Stimulated activated CD8-positive, alpha-beta memory T cell treated with anti-CD3 and anti-CD28 coated beads, Interleukin-4, amount 100 ng/mL, for 48 hours (primary cell): ENCODE results near the gene SMAD3.

Source experiments
- DNase-seq: peaks from one replicate; pipeline ENCODE4 v3.0.0-alpha.2; 2020

The SMAD3 gene

DNA sequence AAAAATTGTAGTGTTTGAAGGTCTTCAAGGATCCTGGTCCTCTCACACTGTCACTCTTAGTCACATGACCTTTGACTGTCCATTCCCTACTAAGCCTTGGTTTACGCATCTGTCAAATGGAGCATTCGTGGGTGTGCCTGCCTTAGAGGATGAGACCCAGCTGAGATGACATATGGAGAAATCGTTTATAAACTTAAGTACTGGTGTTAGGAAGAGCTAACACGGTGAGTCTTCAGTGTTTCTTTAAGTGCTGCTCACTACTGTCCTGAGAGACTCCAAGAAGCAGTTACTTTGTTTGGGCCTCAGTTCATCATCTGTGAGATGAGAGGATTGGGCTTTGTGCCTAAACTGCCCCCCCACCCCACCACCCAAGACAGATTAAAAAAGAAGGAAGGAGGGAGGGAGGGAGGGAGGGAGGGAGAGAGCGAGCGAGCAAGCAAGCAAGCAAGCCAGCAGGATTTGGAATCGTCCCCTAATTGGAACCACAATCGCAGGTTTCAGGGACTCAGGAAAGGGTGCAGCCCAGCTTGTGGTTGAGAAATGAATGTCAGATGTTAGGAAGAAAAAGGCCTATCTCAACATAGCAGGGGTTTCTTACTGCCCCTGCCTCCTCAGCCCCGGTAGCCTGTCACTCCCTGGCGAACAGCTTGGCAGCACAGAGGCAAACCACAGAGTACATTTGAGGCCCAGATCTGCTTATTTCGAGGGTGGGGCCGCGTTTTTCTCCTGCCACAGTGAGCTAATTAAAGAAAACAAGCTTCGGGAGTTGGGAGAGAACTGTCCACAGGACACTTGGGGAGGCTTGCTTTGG is 32.7 kb downstream of the SMAD3 start:
- peak; percentile 56 for DNase-seq

DNA sequence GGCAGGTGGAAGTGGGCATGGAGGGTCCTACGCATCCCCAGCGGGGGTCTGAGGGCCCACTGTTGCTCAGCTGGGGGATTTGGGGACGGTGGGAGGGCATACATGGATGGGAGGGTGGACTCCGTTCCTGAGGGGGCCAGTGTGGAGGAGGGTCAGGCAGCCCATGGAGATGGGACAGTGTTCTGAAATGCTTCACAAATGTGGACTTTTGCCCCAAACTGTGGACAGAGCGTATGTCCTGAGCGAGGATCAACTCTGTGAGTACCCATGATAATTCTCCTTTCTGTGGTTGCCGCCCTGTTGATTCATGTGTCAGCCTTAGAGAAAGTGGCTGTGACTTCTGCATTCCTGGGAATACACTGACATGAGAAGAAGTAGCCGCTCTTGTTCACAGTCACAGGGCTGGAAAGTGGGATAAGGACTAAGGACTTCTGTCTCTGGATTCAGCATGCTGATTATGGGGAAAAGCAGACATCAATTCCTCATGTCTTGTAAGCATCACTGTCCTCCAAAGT is 33.4 kb downstream of the SMAD3 start:
- DNase-seq, result no peak

DNA sequence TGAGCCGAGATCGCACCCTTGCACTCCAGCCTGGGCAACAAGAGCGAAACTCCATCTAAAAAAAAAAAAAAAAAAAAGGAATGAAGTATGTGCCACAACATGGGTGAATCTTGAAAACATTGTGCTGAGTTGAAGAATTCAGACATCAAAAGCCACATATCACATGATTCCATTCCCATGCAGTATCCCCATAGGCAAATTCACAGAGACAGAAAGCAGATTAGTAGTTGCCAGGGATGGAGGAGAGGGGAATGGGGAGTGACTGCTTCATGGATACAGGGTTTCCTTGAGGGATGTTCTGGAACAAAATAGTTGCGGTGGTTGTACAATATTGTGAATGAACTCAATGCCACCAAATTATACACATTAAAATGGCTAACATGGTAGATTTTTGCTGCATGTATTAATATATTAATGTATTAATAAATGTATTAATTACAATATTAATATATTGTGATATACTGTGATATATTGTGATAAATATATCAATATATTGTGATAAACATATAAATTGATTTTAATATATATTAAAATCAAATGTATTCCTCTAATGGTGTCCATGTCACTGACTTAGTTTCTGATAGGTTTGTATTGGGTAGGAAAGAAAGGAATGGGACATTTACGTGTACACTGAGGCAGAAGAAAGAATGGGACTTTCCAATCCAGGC is 34.9 kb downstream of the SMAD3 start:
- DNase-seq, result no peak

DNA sequence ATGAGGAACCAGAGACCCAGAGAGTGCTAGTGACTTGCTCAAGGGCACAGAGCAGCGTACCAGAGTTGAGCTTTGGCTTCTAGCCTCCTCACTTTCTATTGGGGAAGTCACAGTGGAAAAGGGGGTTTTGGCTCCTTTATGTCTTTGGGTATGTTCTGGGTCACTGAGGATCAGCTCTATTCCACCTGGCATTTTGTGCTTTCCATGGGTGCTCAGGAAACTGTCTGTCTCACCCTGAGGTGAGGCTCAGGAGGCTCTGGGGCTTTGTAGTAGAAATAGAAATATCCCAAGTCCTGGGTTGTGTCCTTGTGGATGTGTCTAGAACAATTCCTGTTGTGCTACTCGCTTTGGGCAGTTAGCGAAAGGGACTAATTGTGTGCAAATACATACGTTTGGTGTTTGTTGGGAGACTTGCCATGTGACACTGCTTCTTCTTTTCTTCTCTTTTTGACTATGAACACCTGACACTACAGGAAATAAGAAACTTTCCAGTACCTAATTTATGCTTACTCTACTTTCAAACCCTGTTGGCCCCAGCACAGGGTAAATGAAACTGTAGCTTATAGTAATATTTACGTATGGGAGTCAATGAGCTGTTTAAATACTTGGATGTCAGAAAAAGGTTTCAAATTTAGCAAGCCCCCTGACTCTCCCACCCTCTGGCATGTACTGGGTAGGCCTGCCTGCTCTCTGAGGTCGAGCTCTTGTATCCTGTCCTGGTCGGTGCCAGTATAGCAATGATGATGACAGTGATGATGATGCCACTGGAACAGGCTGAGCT is 35.6 kb downstream of the SMAD3 start:
- DNase-seq, result peak; percentile 78

DNA sequence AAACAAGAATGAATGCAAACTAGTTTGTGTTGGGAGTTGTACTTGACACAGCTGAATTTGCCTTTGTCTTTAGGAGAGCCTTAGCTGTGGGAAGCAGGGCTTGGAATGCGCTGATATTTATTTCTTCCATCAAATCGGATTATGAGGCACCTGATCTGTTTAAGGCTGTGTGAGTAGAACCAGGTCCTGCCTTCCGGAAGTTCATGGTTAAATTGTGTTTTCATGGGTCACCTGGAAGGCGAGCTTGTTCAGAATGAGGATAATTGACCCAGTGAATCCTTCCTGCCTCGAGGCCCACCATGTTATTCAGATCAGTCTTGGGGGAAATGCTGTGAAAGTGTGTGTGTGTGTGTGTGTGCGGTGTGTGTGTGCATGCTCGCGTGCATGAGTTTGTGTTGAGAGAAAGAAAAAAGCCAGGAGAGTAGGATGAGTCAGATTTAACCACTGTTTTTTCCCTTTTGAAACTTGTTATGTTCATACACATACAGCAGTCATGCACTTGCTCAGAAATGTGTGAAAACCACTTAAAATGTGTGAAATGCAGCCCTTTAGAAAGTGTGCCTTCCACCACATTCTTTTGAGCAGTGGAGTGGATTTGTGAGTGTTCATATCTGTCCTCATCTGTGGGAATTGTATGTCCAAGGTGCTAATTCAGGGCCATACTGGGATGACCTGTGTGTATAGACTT is 36.7 kb downstream of the SMAD3 start:
- peak; percentile 70 for DNase-seq

DNA sequence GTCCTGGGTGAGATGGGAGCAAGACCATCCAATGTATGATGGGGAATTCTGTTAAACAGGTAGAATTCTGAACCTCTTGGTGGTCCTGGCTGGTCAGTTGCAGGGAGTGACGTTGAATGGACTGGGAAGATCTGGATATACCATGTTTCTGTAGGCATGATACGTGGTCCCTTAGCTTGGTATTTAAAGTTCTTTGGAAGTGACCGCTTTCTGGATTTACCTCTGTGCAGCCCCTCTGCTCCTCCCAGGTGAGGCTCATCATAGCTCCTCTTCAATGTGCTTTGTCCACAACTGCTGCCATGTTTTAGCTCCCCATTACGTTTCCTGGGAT is 37.2 kb downstream of the SMAD3 start:
- no peak for DNase-seq

DNA sequence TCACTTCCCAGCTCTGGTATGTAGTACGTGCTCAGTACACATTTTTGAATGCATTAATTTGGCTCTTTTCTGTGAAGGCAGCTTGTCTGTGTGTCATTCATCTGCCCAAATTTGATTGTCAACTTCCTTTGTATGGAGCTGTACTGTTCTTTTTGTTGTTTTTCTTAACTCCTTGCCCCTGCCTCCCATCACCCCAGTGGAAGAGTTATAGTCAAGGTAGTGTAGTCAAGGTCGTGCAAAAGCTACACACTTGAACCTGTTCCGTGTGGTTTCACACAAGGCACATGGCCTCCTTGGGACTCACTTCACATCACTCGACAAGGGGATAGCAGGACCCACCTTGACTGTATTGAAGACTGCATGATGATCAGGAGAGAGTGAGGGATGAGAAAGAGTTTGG is 37.6 kb downstream of the SMAD3 start:
- no peak for DNase-seq

DNA sequence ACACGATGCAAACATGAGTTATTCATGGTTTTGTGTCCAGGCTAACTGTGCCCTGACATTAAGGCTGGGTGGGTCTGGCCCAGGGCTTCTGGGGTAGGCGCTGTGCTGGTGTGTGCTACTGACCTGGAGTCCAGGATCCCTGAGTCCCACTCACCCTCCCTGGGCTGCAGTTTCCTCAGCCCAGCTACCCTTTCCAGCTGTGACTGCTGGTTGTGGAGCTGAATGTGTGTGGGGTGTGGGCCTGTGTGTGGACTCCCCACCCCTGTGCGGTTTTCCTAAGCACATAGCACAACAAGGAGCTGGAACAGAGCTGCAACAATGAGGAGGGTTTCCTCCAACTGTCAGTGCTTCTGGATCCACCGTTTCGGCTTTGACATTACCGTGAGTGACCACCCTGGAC is 38.0 kb downstream of the SMAD3 start:
- DNase-seq, result no peak

DNA sequence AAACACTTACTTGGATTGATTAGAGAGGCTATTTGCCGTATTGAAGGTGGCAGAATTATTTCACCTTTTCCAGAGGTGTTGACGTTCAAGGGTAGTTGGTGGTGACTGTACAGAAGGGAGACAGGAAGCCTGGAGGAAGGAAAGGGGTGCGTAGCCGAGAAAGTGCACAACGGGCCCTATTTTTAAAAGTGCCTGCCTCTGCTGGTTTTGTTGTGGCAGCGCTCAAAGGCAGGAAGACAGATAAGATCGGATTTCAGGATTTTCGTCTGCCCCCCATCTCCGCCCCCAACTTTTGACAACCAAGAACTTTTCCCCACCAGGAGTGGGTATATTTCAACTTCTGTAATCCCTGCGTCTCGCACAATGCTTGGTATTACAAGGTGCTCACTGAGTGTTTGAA is 38.5 kb downstream of the SMAD3 start:
- DNase-seq, result peak; percentile 48

DNA sequence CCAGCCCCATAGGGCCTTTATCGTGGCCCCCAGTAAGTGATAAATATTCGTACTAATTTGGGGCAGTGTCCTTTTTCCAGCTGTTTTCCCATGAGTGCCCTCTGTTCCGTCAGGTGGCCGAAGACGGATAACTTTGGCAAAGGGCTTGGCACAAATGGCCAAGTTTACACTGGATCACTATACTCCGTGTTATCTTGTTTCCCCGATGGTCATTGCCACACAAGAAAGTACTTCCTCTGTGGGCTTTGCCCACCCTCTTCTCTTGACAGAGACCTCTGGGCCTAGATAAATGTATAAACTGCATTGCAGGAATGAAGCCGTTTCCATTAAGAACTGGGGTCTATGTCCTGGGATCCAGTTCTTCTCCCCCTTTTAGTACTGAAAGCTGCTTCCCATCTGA is 39.1 kb downstream of the SMAD3 start:
- DNase-seq, result no peak

DNA sequence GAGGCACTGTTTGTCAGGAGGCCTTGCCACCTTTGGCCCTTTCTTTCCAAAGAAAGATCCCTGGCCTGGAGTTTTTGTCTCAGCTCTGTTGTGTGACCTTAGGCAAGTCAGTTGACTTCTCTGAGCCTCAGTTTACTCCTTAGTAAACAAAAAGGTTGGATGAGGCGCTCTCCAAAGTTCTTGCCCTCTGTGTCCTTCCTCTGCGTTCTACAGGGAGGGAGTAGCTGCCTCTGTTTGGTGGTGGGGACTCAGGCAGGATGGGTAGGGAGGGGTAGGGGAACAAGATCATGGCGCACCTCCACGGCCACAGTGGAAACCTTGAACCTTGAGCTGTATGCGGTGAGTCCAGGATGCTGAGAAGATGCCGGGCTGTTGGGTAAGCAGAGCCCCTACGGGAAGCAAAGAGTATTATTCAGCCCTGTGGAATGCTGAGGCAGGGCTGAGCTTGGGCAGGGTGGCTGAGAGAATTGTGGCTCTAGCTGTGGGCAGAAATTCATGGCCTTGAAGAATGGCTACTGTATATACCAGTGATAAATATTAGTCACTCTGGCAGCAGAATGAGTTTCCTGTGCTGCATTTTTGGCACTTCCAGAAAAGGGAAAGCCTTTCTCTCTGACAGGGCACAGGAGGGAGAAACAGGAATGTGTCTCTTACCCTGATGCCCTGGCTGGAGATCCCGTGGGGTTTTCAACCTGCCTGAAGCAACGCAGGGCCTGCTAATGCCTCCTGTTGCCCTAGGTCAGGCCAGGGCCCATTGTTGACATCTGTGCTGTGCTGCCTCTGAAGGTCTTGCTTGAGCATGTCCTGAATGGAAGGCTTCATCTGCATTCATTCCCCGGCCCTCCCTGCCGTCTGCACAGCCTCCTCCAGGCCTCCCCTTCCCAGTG is 39.9 kb downstream of the SMAD3 start:
- DNase-seq, result no peak

DNA sequence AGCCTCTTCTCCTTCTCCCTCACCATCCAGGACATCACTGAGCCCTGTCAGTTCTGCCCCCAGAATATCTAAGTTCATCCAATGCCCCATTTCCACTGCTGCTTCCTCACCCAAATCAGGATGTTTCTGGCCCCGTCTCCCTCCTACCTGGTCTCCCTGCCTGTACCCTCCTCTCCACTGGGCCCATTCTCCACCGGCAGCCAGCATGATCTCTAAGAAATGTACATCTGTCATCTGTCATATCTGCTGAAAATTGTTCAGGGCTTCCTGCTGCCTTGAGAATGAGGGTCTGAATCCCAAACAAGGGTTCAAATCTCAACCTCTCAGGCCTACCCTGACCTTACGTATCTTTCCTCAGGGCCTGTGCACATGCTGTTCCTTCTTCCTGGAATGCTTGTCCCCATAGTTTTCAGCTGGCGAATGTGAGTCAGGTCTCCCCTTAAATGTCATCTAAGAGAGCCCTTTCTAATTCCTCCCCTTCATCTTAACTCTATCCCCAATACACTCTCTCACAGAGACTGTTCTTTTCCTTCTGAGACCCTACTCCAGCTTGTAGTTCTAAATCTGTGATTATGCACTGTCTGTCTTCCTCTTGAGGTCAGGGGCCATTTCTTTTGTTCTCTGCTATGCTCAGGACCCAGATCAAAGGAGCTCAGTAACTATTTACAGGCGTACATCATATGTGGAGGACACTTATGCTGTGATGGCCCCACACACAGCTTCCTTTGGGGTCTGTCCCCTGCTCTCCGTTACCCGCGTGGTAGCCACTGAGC is 40.8 kb downstream of the SMAD3 start:
- no peak for DNase-seq

DNA sequence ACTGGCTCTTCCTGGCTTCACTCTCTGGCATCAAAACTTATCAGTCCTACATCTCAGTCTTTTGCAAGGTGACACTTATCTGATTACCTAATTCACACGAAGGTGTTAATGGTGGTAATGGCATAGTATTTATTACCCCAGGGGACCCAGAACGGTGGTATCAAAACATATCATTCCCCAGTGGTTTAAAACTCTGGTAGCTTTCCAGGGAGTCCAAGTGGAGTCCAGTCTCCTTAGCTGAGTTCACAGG is 41.3 kb downstream of the SMAD3 start:
- no peak for DNase-seq

DNA sequence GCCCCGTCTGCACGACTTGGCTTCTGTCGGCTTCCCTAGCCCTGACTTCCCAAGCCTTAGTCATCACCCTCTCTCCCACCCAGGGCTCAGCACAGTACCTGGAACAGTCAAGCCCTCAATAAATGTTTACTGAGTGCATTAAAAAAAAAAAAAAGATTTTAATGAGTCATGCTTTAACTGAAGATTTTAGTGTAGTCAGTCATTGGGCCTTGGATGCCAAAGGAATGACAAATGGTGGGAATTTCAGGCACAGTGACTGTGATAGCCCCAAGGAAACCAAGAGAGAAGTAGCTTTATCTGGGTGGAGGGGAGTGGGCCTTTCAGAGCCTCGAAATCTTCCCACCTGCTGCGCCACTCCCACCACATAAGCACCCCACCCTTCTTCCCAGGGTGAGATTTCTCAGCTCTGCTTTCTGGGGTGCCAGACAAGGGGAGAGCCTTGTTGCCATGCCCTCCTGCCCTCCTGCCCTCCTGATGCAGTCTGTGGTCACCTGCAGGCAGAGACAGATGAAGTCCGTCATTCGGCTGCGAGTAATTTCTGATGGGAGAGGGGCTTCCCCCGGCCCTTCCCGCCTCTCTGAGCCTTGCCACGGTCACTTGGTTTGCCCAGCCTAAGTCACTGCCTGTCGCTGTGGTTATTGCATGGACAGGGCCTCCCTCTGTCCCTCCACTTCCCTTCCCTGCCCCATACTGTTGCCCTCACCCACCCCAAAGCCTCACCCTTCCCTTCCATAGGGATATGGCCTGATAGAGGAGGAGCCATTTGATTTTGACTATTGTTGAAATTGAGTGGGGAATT is 41.8 kb downstream of the SMAD3 start:
- DNase-seq, result no peak

DNA sequence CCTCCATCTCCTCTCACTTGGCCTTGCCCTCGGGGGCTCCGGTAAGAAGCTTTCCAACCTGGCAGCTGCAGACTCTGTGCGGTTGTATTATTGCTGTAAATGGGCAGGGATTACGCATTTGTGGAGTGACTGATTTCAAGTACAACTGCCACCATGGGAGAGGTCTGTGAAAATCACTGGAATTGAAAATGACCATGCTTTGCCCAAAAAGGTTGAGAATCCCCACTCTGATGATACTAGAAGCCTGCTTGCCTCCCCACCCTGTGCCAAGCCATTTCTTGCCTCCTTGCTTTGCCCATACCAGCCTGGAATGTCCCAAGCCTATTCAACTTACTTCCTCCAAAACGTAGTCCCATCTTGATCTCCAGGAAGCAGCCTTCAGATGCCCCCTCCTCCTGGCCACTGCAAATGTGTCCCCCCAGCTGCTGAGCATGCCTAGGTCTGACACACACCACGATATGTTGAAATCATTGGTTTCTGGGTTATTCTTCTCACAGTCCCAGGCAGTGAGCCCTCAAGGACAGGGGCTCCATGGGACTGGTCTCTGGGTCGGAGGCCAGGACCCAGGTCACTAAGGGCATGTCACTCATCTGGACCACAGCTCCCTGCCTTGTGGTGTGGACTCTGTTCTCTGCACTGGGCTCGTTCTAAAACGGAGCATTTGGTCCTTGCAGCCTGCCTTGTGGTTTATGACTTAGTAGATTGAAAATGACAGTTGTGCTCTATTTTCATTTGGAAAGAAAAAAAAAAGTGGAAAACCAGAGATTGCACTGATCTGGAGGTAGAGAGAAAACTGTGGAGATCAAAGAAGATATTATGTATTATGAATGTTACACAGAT is 42.9 kb downstream of the SMAD3 start:
- no peak for DNase-seq

DNA sequence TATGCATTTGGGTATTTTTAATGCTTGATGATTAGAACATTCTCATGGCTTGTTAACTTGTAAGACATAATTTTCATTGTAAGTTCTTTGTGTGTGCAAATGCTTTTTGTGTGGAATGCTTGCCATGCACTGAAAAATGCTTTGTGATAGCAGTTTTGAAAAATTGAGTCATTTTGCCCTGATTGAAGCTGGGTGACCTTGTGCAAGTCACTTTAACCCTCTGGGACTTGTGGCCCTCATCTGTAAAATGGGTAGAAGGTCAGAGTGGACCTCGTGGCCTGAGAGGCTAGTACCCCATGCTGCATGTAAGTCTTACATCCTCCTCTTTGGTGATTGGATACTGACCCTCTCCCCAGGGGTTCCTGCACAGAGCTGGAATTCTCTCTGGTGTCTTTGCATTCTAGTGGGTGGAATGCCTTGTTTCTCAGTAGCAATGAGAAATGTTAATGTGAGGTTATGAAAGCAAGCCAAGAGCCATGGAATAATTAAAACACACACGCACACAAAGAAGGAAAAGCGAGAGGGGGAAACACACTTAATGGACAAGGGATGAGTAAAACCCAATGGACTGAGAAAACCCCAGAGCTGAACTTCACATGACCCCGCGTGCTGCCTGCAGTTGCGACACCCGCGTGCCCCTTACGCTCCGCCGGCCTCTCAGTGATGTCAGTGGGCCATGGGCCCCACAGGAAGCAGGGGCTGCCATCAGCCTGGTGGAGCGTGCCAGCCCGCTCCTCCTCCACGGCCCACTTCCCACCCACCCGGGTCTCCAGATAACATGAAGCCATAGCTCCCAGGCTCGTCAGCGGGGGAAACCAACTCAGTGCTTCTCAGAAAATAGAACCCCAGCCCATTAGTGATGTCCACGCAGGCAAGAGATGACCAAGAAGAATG is 44.0 kb downstream of the SMAD3 start:
- DNase-seq, result no peak

DNA sequence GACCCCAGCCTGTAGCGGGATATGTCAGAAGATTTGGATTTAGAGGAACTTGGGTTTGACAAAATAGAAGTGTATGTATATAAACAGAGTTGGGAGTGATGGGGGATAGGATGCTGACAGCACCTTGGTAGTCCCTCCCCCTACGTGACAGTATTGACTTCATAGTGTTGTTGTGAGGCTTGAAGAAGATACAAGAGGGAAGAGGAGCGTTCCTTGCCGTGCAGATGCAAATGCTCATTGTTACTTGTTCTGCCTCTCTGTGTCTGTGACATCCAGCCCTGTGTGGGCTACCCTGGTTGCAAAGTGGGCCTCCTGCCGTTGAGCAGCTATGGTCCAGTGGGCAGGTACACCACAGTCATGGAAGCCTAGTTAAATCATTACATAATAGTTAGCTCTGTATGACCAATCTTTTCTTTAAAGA is 45.0 kb downstream of the SMAD3 start:
- DNase-seq, result no peak
